T-helper 1 cell treated with Interleukin-12 subunit alpha and Interleukin-12 subunit beta and Interleukin-4 antibody, amounts not matched to agents 30 ng/mL and 1 ng/mL, for 36 hours (primary cell): ENCODE results near the gene ABHD3. TPM values are rescaled to one million over a fixed set of nuclear protein-coding genes. Genes with fewer than 3 reads are reported as not detected.
"Not testable (repeated sequence)": the region's sequence is repeated elsewhere in the genome, so short reads cannot be mapped to it uniquely, and the experiment has no call there.

ENCODE experiments used
- intact Hi-C: fragments of 100-400 bp; cut with micrococcal nuclease; formaldehyde crosslinking; loops from one replicate; pipeline ENCODE4 v1.15.1; 2024
- total RNA-seq: library from RNA; stranded (reverse); gene quantifications from 2 replicates; pipeline ENCODE4 v1.2.3, GENCODE V29; 2022

The ABHD3 gene
- total RNA-seq, 1 donor from 2014 or later, result 62.4 TPM

DNA sequence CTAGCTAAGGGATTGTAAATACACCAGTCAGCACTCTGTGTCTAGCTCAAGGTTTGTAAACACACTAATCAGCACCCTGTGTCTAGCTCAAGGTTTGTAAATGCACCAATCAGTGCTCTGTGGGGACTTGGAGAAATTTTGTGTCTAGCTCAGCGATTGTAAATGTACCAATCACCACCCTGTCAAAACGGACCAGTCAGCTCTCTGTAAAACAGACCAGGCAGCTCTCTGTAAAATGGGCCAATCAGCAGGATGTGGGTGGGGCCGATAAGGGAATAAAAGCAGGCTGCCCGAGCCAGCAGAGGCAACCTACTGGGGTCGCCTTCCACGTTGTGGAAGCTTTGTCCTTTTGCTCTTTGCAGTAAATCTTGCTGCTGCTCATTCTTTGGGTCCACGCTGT is 2.6 kb upstream of the ABHD3 start:
- intact Hi-C loops, result loop anchor here (10.0 kb wide), 2 partner anchors 1748 to 1878 kb away; partner anchors contain the start of genes NPC1 and RIOK3

DNA sequence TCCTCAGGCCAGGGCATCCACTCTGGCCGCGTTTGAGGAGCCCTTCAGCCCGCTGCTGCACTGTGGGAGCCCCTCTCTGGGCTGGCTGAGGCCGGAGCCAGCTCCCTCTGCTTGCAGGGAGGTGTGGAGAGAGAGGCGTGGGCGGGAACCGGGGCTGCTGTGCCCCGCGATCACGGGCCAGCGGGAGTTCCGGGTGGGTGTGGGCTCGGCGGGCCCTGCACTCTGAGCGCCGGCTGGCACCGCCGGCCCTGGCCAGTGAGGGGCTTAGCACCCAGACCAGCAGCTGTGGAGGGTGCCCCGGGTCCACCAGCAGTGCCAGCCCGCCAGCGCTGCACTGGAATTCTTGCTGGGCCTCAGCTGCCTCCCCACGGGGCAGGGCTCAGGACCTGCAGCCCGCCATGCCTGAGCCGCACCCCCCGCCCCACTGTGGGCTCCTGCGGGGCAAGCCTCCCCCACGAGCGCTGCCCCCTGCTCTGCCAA is 1.9 kb upstream of the ABHD3 start:
- intact Hi-C loops, result loop anchor here (10.0 kb wide), 2 partner anchors 1748 to 1878 kb away; partner anchors contain the start of genes NPC1 and RIOK3

DNA sequence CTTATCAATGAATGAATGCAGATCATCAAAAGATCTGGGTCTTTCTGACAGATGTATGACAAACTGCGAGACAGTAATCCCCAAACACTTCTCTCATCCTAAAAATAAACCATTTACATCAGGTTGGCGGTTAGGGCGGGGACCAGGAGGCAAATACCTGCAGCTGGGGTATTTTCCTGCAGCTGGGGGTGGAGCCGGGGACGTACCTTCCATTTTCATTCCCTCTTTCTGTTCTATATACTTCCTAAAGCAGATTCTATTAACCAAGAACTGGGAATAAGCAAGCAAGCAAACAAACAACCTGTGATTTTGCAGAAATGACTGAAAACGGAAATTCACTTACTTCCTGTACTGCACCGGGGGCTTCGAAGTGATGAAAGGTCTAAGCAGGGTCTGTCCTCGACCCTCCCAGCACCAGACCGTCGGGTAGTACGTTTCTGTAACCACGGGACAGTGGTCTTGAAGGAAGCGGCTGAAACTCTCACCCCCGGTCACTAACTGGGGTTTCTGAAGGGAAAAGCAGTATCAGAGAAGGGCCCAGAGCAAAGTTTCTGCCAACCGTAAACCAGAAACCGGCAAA is 1.2 kb downstream of the ABHD3 start:
- intact Hi-C loops, result loop anchor here (1.0 to 10.0 kb wide), 4 partner anchors 21 to 1881 kb away; partner anchors contain the start of genes NPC1 and RIOK3

DNA sequence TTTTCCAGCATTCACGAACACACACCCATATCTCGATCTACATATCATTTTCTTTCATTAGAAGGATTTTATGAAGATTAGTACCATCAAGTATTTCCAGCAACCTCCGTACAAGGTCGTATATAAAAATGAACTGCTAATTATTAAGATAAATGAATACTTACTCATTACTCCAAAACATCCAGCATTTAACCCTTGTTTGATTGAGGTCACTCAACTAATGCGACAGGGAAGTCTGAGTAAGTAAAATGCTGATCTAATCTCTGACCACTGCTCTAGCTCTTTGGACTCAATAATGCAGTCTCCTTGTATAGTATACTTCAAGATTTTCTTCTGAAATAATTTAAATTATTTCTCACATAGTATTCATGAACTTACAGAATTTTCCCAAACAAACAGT is 2.0 kb downstream of the ABHD3 start:
- intact Hi-C loops, result loop anchor here (1.0 to 10.0 kb wide), 4 partner anchors 20 to 1882 kb away; partner anchors contain the start of genes NPC1 and RIOK3

DNA sequence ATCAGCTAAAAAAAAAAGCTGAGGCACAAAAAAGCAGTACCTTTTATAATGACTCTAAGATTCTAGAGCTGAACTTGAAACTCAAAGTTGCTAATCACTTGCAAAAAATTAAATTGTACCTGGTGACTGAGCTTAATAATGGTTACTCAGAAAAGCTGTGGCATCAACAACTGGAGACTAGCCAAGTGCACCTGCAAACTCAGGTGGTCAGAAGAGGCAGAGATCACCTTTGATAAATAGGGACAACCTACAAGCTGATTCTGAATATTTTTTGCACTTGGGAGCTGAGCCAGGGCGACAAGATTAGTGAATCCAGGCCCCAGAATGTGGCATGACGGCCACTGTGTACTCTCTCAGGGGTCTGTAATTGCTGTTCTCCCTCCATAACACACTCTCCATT is 3.0 kb downstream of the ABHD3 start:
- intact Hi-C loops, result loop anchor here (5.0 to 10.0 kb wide), 3 partner anchors 131 to 1883 kb away; partner anchors contain the start of genes NPC1 and RIOK3

DNA sequence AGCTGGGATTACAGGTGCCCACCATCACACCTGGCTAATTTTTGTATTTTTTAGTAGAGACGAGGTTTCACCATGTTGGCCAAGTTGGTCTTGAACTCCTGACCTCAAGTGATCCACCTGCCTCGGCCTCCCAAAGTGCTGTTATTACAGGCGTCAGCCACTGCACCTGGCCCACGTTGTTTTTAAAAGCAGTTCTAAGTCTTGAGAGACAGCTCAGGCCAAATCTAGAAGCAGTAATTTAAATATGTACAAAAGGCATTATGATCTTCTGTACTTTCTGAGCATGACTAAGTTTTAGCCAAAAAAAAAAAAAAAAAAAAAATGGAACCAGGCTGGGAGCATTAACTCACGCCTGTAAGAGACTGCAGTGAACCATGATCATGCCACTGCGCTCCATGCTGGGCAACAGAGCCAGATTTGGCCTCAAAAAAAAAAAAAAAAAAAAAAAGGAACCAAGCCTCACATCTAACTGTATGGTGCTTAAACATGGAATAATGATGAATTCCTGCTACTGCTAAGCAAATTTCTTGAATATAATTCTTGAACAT is 4.0 kb downstream of the ABHD3 start:
- intact Hi-C loops, result loop anchor here (5.0 to 10.0 kb wide), 3 partner anchors 132 to 1884 kb away; partner anchors contain the start of genes NPC1 and RIOK3

DNA sequence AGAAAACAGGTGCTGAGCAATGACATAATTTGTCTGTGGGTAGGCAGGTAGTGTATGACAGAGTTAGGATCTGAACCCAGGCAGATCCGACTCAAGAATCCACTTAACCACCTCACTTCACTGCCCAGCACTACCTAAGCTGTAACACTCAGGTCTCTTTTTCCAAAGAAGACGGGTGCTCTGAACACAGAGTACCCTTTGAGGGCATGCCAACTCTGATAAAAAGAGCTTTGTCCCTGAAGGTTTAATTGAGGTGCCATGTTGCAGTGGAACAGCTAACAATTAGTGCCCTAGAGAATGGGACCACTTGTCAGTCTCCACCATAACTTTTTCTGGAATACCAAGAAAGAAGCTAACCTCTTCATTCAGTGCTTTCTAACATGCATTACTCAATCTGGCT is 11.3 kb downstream of the ABHD3 start:
- intact Hi-C loops, result no loop called here

DNA sequence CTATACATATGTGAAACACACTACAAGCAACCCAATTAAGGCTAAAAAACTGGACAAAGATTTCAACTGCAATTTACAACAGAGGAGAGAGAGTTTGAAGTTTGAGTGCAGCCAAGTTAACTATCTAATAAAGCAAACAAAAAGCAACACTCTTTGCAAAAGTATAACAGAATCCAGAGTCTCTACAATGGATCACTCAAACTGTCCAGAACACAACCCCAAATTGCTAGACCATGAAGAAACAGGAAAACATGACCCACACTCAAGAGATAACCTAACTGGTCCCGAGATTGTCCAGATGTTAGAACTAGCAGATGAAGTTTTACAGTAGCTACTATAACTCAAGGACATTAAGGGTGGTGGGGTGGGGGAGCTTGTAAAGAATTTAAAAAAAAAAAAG is 14.8 kb downstream of the ABHD3 start:
- intact Hi-C loops, result no loop called here

DNA sequence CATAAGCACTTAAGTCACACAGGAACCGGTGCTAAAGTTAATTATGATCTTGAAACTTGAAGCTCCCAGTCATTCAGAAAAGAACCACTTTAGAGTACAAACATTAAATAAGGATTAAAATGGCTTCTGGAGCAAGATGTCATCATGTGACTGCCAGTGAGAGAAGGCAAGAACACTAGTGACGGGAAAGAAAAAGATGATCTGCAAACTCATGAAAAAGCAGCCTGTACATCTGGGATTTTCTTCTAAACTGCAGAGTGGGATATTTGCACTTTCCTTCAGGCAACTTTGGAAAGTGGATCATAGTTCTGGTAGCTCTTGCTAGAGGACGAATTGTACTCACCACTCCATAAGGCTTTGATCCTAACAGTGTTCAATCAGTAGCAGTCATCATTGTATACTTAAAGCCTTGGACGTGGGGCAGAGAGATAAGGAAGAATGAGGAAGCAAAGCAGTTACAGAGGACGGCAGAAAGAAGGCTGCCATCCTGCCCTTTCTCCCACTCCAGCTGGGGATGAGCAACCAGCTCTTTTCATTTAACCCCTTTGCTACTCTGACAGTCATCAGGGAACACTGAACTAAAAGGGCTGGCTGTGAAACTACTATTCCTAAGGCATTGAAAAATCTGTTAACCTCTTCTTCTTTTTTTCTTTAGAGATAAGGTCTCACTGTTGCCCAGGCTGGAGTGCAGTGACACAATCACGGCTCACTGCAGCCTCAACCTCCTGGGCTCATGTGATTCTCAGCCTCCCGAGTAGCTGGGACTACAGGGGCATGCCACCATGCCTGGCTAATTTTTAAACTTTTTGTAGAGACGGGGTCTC is 18.1 kb downstream of the ABHD3 start:
- intact Hi-C loops, result no loop called here

DNA sequence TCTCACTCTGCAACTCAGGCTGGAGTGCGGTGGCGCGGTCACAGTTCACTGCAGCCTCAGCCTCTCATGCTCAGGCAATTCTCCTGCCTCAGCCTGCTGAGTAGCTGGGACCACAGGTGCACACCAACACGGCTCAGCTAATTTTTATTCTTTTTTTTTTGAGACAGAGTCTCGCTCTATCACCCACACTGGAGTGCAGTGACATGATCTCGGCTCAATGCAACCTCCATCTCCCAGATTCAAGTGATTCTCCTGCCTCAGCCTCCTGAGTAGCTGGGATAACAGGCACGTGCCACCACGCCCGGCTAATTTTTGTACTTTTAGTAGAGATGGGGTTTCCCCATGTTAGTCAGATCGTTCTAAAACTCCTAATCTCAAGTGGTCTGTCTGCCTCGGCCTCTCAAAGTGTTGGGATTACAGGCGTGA is 19.0 kb downstream of the ABHD3 start:
- intact Hi-C loops, result not testable (repeated sequence)

DNA sequence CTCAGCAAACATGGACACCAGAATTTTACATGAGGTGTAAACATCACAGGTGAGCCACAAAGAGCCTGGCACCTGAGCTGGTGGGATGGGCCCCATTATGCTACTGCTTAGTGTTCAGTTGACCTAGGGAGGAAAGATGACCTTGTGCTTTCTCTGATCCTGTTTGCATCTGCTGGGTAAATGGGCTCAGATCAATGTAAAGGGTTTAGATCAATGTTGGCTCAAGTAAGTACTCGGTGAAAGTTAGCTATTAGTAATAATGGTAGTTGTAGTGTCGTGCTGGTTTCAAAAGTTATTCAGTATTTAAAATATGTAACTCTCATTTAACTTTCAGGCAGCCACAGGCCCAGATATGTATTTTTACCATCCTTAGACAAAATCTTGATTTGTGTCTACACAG is 19.8 kb downstream of the ABHD3 start:
- intact Hi-C loops, result loop anchor here (5.0 kb wide), 1 partner anchor 52 kb away; no protein-coding TSS in a partner anchor

DNA sequence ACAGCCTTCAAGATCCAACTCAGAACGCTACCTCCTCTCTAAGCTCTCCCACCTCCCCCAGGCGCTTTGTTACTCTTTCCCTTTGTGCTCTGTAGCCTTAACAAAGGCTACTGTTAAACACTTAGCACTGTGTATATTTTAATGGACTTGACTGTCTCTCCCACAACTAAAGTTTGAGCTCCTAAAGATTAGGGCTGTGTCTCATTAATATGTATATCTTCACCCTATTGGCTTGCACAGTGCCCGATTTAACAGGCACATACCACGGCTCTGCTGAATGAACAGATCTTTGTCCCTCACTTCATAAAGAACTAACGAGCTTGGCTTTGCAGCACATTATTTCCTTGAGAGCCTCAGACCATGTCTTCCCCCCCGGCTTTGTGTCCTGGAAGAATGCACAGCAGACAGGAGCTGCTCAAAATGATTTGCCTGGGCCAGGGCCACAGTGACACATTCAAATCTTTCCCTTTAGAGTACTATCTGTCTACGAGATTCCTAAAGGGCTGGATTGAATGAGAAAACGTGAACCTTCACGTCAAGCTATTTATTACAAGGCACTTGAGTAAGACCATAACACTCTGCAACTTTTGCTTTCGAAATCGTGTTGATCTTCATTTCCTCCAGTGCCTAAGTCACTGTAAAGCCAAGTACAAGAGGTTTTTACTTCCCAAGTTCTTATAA is 22.1 kb downstream of the ABHD3 start:
- intact Hi-C loops, result loop anchor here (1.0 to 5.0 kb wide), 5 partner anchors 21 to 82 kb away; partner anchors contain the start of genes ESCO1, MIB1 and SNRPD1

DNA sequence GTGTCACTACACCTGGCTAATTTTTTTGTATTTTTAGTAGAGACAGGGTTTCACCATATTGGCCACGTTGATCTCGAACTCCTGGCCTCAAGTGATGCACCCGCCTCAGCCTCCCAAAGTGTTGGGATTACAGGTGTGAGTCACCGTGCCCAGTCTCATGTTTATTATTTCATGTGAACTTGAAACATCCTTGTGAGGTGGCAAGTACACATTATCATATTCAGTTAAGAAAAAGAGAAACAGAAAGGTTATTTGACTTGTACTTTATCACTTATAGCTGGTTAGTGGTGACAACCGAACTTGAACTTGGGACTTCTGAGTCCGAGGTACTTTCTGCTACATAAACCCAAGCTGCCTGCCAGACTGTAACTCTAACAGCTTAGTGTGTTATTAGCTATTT is 24.4 kb downstream of the ABHD3 start:
- intact Hi-C loops, result loop anchor here (5.0 kb wide), 1 partner anchor 48 kb away; no protein-coding TSS in a partner anchor

DNA sequence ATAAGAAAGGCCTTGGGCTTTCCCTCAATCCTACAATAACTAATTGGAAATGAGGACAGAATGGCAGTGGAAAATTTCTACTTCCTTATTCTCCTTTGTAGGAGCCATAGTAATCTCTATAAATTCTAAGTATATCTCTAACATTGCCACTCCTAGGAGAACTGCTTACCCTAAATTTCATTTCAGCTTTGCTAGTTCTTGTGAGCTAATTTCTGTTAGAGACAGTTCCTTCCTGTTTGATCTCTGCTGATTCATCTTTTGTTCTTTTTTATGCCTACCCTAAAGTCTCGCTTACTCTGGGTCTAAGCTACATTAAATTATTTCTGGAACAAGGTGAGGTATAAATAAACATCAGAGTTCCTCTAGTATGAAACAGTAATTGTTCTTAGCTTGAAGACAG is 25.7 kb downstream of the ABHD3 start:
- intact Hi-C loops, result no loop called here

DNA sequence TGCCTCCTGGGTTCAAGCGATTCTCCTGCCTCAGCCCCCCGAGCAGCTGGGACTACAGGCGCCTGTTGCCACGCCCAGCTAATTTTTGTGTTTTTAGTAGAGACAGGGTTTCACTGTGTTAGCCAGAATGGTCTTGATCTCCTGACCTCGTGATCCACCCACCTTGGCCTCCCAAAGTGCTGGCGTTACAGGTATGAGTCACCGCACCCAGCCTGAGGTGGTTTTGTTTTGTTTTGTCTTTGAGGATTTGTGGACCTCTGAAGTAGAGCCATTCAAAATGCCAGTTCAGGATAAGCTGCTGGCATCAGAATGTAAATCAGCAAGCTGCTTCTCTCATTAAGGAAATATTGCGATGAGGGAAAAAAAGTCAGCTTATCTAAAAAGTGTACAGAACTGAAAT is 29.2 kb downstream of the ABHD3 start:
- intact Hi-C loops, result not testable (repeated sequence)

DNA sequence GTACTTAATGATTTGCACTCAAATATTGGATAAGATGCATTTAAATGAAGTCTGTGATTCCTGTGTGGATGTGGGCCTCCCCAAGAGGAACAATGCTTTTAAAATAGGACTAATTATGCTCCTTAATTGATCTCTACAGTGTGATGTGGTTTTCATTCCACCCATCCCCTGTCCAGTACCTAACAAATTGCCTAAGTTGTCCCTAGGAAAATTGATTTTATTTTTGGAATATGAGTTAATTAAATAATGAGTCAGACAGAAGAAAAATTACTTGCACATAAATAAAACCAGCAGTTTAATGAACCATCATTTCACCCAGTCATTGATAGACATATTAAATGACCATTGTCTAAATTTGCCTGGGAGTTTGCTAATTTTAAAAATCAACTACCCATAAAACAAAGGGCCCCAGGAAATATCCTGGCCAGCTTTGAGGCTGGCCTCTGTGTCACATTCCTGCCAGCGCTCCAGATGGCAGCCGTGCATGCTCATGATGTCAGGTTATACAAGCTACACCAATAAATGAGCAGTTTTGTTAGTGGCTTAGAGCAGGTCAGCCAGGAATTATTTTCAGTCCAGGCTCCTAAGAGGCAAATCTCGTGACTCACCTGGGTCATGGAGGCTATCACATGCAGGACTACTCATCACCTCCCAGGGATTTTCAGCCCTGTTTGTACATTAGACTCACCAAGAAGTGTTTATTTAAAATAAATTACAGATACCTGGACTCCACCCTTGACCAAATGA is 31.9 kb downstream of the ABHD3 start:
- intact Hi-C loops, result no loop called here

DNA sequence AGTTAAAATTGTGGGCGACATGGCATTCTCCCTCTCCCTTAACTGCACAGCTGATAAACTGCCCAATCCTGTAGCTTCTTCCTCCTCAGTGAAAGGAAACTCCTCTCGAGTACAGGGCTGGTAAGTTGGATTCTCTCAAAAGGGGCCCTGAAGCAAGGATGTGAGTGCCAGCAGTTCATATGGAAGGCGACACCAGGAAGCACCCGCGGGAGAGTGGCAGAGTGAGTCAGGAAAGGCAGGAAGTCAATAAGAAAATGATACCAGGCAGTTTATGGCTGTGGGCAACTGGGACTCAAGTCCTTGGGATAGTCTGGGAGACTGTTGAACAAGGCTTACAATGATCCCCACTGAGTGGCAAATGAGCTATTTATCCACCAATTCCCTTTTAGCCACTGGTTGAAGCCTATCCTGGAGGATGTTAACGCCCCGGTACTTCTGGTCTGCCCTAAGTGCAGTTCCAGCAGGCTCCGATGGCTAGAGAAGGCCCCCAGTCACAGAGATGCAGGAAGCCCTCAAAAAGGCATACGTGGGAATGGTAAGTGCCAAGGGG is 34.8 kb downstream of the ABHD3 start:
- intact Hi-C loops, result no loop called here

DNA sequence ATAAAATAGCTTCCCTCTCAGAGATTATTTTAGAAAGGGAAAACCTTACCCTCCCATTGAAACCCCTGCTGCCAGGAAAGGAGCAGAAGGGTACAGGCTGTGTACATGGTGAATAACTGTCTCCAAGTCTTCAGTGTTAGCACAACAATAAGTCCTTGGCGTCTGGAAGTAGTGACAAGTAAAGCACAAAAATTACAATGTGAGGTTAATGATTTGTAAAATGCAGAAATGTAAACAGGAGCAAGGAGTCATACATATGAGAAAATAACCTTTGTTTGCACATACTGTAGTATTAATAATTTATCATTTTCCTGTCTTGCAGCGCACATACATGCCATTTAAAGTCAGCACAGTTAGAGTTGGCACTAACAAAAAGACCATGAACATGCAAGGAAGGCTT is 40.5 kb downstream of the ABHD3 start:
- intact Hi-C loops, result no loop called here

DNA sequence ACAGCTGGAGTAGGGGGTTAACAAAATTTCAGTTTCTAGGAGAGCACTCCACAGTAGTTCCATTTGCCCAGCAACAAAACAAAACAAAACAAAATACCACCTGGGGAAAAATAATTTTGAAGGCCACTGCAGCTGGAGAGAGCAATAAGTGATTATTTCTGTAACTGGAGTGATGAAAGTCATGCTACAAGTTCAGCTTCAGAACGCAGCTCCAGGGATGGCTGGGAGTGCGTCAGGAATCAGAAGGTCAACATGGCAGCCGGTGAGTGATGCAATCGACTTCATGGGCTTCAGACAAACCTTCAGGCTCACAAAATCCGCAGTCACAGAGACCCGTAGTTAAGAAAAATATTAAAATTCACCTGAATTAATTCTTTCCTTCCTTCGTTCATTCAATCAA is 41.0 kb downstream of the ABHD3 start:
- intact Hi-C loops, result no loop called here

DNA sequence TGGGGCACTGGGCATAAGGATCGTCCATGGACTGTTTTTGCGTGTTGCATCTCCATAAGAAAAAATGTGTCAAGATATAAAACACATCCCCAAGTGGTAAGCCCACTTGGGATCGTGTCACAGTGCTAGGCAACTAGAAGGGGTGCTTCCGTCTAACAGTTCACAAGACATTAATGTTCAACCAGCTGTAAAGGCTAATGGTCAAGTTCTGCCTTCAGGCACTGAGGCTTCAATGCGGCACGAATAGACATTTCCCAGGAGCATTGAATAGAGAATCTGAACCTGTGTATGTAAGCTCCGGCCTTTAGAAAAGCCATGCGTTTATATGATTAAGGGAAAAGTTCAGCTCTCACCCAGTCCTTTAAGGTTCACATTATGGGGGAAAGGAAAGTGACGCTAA is 42.0 kb downstream of the ABHD3 start:
- intact Hi-C loops, result no loop called here
